ENCODE measurements around the gene DLGAP4. TPM values are rescaled to one million over a fixed set of nuclear protein-coding genes. Genes with fewer than 3 reads are reported as not detected.

Gene DLGAP4
- polyA plus RNA-seq, 1 of the 3 experiments (the other 2 are of a cell fraction) = 31.2 TPM

DNA sequence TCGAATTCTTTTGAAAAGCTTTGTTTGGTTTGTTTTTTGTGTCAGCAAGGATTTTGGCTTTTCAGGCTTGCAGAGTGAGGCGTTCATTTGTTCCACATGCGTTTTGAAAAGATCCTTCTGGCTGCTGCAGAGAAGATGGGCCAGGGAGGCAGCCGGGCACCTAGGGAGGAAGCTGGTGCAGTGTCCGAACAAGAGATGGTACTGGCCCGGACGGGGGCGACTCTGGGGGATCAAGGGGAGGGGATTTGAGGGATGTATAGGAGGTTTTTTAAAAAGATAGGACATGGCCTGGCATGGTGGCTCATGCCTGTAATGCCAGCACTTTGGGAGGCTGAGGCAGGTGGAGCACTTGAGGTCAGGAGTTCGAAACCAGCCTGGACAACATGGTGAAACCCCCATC is 55.3 kb downstream of the DLGAP4 start:
- H3K27ac ChIP-seq (ENCODE audit: low read depth in 2 of 2, low read length in 1 of 2) = no peak overlapping the region
- no peaks in the 10 kb centered on the region for H3F3A ChIP-seq (replicated peaks; ENCODE audit: insufficient read depth)
- no peaks in the 10 kb centered on the region for H4K20me1 ChIP-seq (ENCODE audit: insufficient read depth)
- H3K79me2 ChIP-seq (ENCODE audit: insufficient read depth) = no peaks in the 10 kb centered on the region
- H3K4me3 ChIP-seq (ENCODE audit: low read depth in 2 of 2, low read length in 1 of 2) = no peak overlapping the region
- H3K4me2 ChIP-seq = no peak overlapping the region
- no peak overlapping the region for H3K9ac ChIP-seq
- no peak overlapping the region for H2AFZ ChIP-seq (ENCODE audit: low read depth)
- H3K9me2 ChIP-seq = no peaks in the 10 kb centered on the region
- no peak for DNase-seq
- no peaks in the 10 kb centered on the region for H3K9me3 ChIP-seq
- H3K4me1 ChIP-seq (ENCODE audit: control insufficient read depth in 1 of 2, insufficient read depth in 2 of 2, low read depth in 1 of 2, low read length in 1 of 2) = no peaks in the 10 kb centered on the region
- no peak for TF ChIP-seq FOSL2 (IDR thresholded peaks at IDR 0.05; ENCODE audit: borderline replicate concordance, low read depth)
- TF ChIP-seq ELF1 (IDR thresholded peaks at IDR 0.05) = no peak
- POLR2A ChIA-PET = no interaction called here
- no peaks in the 10 kb centered on the region for H3K36me3 ChIP-seq (replicated peaks in 1 of 2; ENCODE audit: control insufficient read depth in 1 of 2, insufficient read depth in 2 of 2, low read length in 1 of 2)
- 62% methylated on average over 9 of the region's 9 CpGs for WGBS (ENCODE audit: low lambda C conversion rate)
- CTCF ChIA-PET = interaction anchor here (2.0 kb wide), 1 partner anchor 78 kb away, joined by 7 read pairs; no protein-coding TSS in a partner anchor
- peaks cover 23% of the 10 kb centered on the region; the same call in 1 of the 2 replicates for H3K27me3 ChIP-seq (ENCODE audit: insufficient read depth)

DNA sequence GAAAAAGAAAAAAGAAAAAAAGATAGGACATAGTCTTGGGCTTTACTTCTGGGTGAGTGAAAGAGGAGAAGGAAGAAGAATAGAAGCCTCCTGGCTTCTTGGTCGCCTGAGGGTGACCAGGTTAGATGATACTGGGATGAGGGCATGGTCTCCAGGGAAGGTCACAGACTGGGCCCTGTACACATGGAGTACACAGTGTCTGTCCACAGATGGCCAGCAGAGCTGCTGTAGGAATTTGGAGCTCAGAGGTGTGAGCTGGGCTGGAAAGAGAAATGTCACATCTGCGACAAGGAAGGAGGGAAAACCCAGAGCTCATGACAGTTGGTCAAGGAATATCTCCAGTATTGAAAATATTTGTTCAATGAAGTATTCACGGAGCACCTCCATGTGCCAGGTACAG is 56.1 kb downstream of the DLGAP4 start:
- H3F3A ChIP-seq (replicated peaks; ENCODE audit: insufficient read depth) = no peaks in the 10 kb centered on the region
- no peak overlapping the region for H2AFZ ChIP-seq (ENCODE audit: low read depth)
- no peak overlapping the region for H3K27ac ChIP-seq (ENCODE audit: low read depth in 2 of 2, low read length in 1 of 2)
- no peaks in the 10 kb centered on the region for H3K4me1 ChIP-seq (ENCODE audit: control insufficient read depth in 1 of 2, insufficient read depth in 2 of 2, low read depth in 1 of 2, low read length in 1 of 2)
- H3K4me3 ChIP-seq (ENCODE audit: low read depth in 2 of 2, low read length in 1 of 2) = no peak overlapping the region
- H3K79me2 ChIP-seq (ENCODE audit: insufficient read depth) = no peaks in the 10 kb centered on the region
- H3K9ac ChIP-seq = no peak overlapping the region
- TF ChIP-seq GATA2 (CRISPR knock-in tag; IDR thresholded peaks at IDR 0.05) (no peak), YY1 (IDR thresholded peaks at IDR 0.05; ENCODE audit: low read depth) (no peak), NFIC (IDR thresholded peaks at IDR 0.05; ENCODE audit: borderline replicate concordance) (no peak), NRF1 (IDR thresholded peaks at IDR 0.05; ENCODE audit: low read depth, low read length) (no peak), RCOR1 (IDR thresholded peaks at IDR 0.05; ENCODE audit: low read length) (no peak), FOSL2 (IDR thresholded peaks at IDR 0.05; ENCODE audit: borderline replicate concordance, low read depth) (no peak), GABPA (IDR thresholded peaks at IDR 0.05; ENCODE audit: low read depth) (no peak), SIN3A (IDR thresholded peaks at IDR 0.05; ENCODE audit: borderline replicate concordance, low read depth, low read length) (no peak), CHD2 (IDR thresholded peaks at IDR 0.05; ENCODE audit: low read length, partially characterized antibody) (no peak), RFX5 (IDR thresholded peaks at IDR 0.05; ENCODE audit: low read length) (no peak), RXRA (IDR thresholded peaks at IDR 0.05; ENCODE audit: borderline replicate concordance, low read depth) (no peak), TCF12 (IDR thresholded peaks at IDR 0.05) (no peak), MXI1 (IDR thresholded peaks at IDR 0.05; ENCODE audit: low read depth, low read length) (no peak), MEF2A (IDR thresholded peaks at IDR 0.05; ENCODE audit: borderline replicate concordance, low read depth) (no peak)
- TF ChIP-seq, protein P1, sequence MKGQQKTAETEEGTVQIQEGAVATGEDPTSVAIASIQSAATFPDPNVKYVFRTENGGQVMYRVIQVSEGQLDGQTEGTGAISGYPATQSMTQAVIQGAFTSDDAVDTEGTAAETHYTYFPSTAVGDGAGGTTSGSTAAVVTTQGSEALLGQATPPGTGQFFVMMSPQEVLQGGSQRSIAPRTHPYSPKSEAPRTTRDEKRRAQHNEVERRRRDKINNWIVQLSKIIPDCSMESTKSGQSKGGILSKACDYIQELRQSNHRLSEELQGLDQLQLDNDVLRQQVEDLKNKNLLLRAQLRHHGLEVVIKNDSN (IDR thresholded peaks at IDR 0.05; ENCODE audit: borderline replicate concordance, low read depth) = no peak
- TF ChIP-seq, protein P2, sequence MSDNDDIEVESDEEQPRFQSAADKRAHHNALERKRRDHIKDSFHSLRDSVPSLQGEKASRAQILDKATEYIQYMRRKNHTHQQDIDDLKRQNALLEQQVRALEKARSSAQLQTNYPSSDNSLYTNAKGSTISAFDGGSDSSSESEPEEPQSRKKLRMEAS (IDR thresholded peaks at IDR 0.05; ENCODE audit: low read depth) = no peak
- TF ChIP-seq, protein P3, sequence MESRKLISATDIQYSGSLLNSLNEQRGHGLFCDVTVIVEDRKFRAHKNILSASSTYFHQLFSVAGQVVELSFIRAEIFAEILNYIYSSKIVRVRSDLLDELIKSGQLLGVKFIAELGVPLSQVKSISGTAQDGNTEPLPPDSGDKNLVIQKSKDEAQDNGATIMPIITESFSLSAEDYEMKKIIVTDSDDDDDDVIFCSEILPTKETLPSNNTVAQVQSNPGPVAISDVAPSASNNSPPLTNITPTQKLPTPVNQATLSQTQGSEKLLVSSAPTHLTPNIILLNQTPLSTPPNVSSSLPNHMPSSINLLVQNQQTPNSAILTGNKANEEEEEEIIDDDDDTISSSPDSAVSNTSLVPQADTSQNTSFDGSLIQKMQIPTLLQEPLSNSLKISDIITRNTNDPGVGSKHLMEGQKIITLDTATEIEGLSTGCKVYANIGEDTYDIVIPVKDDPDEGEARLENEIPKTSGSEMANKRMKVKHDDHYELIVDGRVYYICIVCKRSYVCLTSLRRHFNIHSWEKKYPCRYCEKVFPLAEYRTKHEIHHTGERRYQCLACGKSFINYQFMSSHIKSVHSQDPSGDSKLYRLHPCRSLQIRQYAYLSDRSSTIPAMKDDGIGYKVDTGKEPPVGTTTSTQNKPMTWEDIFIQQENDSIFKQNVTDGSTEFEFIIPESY (IDR thresholded peaks at IDR 0.05; ENCODE audit: borderline replicate concordance, low read depth) = no peak
- TF ChIP-seq, protein P4, sequence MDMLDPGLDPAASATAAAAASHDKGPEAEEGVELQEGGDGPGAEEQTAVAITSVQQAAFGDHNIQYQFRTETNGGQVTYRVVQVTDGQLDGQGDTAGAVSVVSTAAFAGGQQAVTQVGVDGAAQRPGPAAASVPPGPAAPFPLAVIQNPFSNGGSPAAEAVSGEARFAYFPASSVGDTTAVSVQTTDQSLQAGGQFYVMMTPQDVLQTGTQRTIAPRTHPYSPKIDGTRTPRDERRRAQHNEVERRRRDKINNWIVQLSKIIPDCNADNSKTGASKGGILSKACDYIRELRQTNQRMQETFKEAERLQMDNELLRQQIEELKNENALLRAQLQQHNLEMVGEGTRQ (IDR thresholded peaks at IDR 0.05; ENCODE audit: borderline replicate concordance, low read depth, low read length) = no peak
- POLR2A ChIA-PET = interaction anchor here (0.5 kb wide), 1 partner anchor 472 kb away, joined by 3 read pairs; no protein-coding TSS in a partner anchor
- no peaks in the 10 kb centered on the region for H3K9me3 ChIP-seq
- CTCF ChIA-PET = interaction anchor here (1.0 kb wide), 1 partner anchor 77 kb away, joined by 4 read pairs; no protein-coding TSS in a partner anchor
- no peaks in the 10 kb centered on the region for H3K36me3 ChIP-seq (replicated peaks in 1 of 2; ENCODE audit: control insufficient read depth in 1 of 2, insufficient read depth in 2 of 2, low read length in 1 of 2)
- no peak overlapping the region for H3K4me2 ChIP-seq
- H3K9me2 ChIP-seq = no peaks in the 10 kb centered on the region
- 38% methylated on average over 3 of the region's 3 CpGs for WGBS (ENCODE audit: low lambda C conversion rate)
- H3K27me3 ChIP-seq (ENCODE audit: insufficient read depth) = peaks cover 27% of the 10 kb centered on the region; the same call in 1 of the 2 replicates
- no peak for DNase-seq
- H4K20me1 ChIP-seq (ENCODE audit: insufficient read depth) = no peaks in the 10 kb centered on the region

All from SK-N-SH (cell line).